Measurements from ENCODE around the gene MX1. TPM values are rescaled to one million over a fixed set of nuclear protein-coding genes. Genes with fewer than 3 reads are reported as not detected.

The MX1 gene
- total RNA-seq, 1 donor from 2014 or later = 25.0 TPM

DNA sequence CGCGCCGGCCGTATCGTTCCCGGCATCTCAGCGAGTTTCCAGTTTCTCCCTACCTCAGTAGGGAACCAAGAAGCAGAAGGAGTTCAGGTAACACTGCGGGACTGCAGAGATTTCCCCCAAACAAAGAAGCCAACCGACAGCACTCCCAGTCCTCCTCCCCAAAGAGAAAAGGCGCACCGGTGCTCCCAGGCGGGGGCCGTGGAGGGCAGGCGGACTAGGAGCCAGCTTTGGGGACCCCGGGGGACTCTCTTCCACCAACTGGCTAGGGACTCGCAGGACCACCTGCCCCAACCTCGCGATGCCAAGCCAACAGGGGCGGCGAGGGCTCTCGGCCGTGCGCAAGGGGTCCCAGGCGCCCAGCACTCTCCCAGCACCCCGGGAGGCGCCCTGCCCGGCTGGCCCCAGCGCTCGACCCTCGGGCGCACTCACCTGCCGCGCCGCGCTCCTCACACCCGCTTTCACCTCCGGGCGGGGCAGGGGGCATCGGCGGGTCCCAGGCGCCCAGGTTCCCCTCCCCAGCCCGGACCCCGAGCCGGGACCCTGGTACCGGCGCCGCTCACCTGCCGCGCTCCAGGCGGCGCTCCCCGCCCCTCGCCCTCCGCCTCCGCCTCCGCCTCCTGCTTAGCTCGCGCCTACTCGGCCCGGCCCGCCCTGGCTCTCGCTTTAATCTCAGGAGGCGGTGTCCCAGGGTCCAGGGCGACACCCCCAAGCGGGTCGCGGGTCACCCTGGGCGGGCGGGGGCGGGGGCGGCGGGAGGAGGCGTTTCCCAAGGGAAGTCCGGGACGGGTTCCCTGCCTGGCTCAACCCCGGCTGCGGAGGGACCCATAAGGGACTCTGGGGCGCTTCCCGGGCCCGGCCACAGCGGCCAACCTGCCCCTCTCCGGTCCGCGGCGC lies 81.7 kb downstream of the MX1 start, which contains the start of gene TMPRSS2:
TMPRSS2 (minus strand) TSS at position 638 of the 894 bp plus-strand sequence. CDS start 10,025 bp downstream, outside the sequence.
- no peak for TF ChIP-seq CTCF (conservative IDR thresholded peaks at IDR 0.05; ENCODE audit: low read depth, low read length)
- peak within 1 kb of the TSS; percentile 31 for H3K4me3 ChIP-seq (ENCODE audit: low read depth, low read length)
- no peak for DNase-seq (ENCODE audit: low read depth)

DNA sequence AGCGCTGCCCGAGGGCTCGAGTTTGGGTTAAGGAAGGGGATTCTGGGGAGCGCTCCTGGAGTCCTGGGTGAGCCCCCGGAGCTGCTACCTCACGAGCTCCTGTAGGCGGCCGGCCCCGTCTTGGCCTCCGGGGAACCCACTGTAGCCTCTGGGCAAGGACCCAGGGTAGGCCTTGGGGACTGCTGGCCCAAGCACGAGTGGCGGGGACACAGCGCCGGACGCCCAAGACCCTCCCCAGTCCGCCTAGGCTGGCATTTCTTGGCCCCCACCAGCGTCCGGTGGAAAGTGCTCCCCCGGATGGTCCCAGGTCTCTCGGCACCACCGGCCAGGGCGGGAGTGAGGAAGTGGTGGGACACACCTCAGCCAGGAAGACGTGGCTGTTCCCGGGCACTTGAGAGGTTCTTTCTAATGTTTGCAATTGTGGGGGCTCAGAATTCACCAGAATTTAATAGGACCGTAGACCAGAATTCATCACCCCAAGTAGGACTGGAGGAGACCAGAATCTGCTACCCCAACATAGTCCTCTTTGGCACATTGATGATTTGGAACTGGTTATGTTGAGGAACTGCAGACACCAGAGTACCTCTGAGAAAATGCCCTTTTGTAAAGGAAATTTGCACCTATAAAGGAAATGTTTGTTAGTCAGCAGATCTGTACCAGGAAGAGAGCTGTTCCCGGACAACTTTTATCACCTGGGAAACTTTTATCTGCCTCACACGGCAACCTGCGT lies 82.5 kb downstream of the MX1 start:
- TF ChIP-seq CTCF (conservative IDR thresholded peaks at IDR 0.05; ENCODE audit: low read depth, low read length) = no peak
- H3K4me3 ChIP-seq (ENCODE audit: low read depth, low read length) = peak overlapping the region; percentile 8

More for the DNA sequence above, 82.5 kb downstream of the MX1 start:
- no peak for DNase-seq (ENCODE audit: low read depth)

Other genes with a start within 250 kb of the MX1 start
- gene FAM3B, start 109.4 kb upstream of the MX1 start, total RNA-seq = 0.35 and 0.51 TPM in 2 replicates
- gene MX2, start 64.2 kb upstream of the MX1 start, total RNA-seq = 0.07 and 0.12 TPM in 2 replicates
- gene TMPRSS2, start 81.9 kb downstream of the MX1 start, total RNA-seq = 1.8 and 9.1 TPM in 2 replicates